Measurements from ENCODE around the gene RBM18.
A peak's percentile ranks its signal among the peaks of the same experiment; 100 is the strongest.

RBM18 gene

DNA sequence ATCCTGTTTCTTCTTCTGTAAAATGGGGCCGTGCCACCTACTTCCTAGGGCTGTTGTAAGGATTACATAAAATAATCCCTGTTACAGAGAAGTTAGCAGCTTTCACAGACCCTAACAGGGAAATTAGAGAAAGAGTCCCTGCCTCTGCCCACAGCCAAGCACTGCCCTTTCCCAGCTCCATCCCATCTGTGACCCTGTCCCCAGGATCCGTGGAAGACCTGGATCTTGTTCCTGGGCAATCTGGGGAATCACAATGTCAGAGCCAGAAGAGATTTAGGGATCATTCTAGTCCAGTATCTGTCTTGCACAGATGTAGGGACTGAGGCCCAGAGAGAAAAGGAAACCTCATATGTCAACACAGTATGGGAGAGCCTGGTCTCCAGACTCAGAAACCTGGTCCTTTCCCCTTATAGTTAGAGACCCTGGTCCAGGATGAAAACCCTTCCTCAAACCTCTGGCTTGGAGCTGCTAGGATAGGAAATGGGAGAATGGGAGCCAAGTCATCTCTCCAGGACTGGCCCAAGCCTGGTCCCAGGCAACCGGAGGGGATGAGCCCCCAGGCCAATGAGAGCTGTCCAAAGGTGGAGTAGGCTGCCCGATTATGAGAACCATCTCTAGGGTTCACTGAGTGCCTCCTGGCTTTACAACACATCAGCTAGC lies 48.4 kb downstream of the RBM18 start:
- Histone ChIP-seq H3K36me3 (no peaks in the 10 kb centered on the region), H3K9me3 (peaks cover 6% of the 10 kb centered on the region), H3K4me1 (peaks cover 3% of the 10 kb centered on the region), H3K27me3 (peaks cover 97% of the 10 kb centered on the region), H3K4me3 (ENCODE audit: low read depth, low read length) (no peak overlapping the region)
- TF ChIP-seq, protein P1, sequence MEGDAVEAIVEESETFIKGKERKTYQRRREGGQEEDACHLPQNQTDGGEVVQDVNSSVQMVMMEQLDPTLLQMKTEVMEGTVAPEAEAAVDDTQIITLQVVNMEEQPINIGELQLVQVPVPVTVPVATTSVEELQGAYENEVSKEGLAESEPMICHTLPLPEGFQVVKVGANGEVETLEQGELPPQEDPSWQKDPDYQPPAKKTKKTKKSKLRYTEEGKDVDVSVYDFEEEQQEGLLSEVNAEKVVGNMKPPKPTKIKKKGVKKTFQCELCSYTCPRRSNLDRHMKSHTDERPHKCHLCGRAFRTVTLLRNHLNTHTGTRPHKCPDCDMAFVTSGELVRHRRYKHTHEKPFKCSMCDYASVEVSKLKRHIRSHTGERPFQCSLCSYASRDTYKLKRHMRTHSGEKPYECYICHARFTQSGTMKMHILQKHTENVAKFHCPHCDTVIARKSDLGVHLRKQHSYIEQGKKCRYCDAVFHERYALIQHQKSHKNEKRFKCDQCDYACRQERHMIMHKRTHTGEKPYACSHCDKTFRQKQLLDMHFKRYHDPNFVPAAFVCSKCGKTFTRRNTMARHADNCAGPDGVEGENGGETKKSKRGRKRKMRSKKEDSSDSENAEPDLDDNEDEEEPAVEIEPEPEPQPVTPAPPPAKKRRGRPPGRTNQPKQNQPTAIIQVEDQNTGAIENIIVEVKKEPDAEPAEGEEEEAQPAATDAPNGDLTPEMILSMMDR (IDR thresholded peaks at IDR 0.05; ENCODE audit: low read depth, low read length) = no peak
- DNase-seq = no peak

DNA sequence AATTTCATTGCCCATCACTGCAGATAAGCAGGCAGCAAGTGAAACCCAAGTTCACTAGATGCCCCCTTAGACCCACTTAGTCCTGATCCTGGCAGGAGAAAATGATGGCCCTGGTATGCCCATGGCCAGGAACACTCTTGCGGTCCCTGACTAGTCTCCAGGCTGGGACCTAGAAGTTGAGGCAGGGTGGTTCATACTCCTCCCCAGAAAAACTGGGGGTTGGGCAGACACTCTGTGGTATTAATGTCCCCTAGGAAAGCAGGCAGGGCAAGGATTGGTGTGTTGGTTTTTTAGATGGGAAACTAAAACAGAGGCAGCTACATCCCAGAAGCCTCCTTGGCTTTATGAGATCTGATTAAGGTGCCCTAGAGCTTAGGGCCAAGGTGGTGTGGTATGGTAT lies 49.0 kb downstream of the RBM18 start:
- DNase-seq = no peak
- peaks cover 6% of the 10 kb centered on the region for H3K9me3 ChIP-seq
- peaks cover 97% of the 10 kb centered on the region for H3K27me3 ChIP-seq
- TF ChIP-seq, protein P1 (IDR thresholded peaks at IDR 0.05; ENCODE audit: low read depth, low read length) = no peak
- H3K4me1 ChIP-seq = peaks cover 3% of the 10 kb centered on the region
- no peaks in the 10 kb centered on the region for H3K36me3 ChIP-seq
- no peak overlapping the region for H3K4me3 ChIP-seq (ENCODE audit: low read depth, low read length)

DNA sequence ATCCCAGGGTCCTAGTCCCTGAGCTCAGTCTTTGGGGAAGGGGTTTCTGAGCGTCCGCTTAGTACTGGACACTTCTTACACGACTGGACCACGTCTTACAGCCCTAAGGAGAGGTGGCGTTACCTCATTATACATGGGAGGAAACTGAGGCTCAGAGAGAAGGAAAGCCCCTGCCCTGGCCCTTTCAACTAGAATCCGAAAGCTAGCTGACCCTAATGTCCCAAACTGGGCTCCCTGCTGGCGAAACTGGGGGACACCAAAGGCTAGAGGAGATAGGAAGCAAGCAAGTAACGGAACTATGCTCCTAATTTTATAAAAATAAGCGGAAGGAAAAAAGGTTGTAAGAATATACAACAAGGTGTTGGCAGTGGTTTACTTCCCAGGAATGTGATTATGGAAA lies 50.1 kb downstream of the RBM18 start:
- DNase-seq = no peak
- no peaks in the 10 kb centered on the region for H3K36me3 ChIP-seq
- peaks cover 6% of the 10 kb centered on the region for H3K9me3 ChIP-seq
- peaks cover 91% of the 10 kb centered on the region for H3K27me3 ChIP-seq
- peaks cover 3% of the 10 kb centered on the region for H3K4me1 ChIP-seq
- peak overlapping the region; percentile 14; the same call in 1 of the 2 replicates for H3K4me3 ChIP-seq (ENCODE audit: low read depth, low read length)
- TF ChIP-seq, protein P1 (IDR thresholded peaks at IDR 0.05; ENCODE audit: low read depth, low read length) = no peak

DNA sequence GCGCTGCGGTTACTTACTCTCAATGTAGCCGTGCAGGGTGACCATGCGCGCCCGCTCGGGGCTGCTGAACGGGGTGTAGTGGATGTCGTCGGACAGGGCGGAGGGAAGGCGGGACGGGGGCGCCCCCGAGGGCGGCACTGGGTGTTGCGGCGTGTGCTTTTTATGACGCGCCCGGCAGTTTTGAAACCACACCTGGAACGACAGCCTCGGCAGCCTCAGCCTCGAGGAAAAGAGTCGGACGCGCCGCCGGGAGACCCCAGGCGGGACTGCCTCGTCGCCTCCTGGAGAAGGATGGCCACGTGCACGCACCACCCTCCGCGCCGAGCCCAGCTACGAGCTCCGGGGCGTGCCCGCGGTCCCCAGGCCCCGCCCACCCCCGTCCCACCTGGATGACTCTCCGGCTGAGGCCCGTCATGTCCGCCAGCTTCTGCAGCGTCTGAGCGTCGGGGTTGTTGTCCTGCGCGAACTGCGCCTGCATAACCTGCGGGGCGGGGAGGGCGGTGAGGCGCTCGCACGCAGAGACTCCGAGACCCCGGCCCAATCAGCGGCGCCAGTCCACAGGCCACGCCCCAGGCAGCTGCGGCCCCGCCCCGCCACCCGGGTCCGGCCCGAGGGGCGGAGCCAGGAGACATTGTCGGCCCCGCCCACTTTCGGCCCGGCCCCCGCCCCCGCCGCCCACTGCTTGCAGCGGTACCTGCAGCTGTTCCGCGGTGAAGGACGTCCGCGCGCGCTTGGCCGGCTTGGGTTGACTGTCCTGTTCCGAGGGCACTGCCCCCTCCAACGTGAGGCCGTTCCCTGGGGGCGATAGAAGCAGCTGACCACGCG lies 50.8 kb downstream of the RBM18 start:
- H3K9me3 ChIP-seq = peaks cover 6% of the 10 kb centered on the region
- no peaks in the 10 kb centered on the region for H3K36me3 ChIP-seq
- H3K4me1 ChIP-seq = peaks cover 3% of the 10 kb centered on the region
- TF ChIP-seq, protein P1 (IDR thresholded peaks at IDR 0.05; ENCODE audit: low read depth, low read length) = no peak
- peak overlapping the region; percentile 14; the same call in 1 of the 2 replicates for H3K4me3 ChIP-seq (ENCODE audit: low read depth, low read length)
- peak; percentile 95 for DNase-seq
- H3K27me3 ChIP-seq = peaks cover 83% of the 10 kb centered on the region

DNA sequence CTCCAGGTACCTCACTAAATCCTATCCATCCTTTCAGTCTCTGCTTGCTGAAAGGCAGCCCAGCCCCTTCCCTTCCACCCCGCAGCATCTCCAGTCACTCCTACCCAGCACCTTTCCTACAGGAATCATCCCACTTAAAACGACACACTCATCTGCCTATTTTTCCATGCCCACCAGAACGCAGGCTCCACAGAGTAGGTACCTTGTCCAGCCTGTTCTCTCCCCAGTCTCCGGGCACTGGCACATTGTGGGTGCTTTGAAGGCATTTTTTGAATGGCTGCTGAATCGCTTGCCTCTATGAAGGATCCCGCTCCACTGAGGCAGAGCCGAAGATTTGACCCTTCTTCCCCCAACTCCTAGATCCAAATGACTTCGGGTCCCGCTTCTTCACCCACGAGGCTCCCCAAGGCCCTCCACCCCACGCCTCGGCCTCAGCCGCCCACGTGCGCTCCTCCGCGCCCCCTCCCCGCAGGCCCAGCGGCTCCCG lies 51.5 kb downstream of the RBM18 start:
- no peaks in the 10 kb centered on the region for H3K36me3 ChIP-seq
- TF ChIP-seq, protein P1 (IDR thresholded peaks at IDR 0.05; ENCODE audit: low read depth, low read length) = no peak
- H3K27me3 ChIP-seq = peaks cover 77% of the 10 kb centered on the region
- H3K9me3 ChIP-seq = peaks cover 6% of the 10 kb centered on the region
- H3K4me1 ChIP-seq = peaks cover 3% of the 10 kb centered on the region
- no peak for DNase-seq
- H3K4me3 ChIP-seq (ENCODE audit: low read depth, low read length) = no peak overlapping the region; the same call in 1 of the 2 replicates
